HFF-Myc (cell line): ENCODE data around the gene SPRR2F.

Source experiments
- DNase-seq: peaks from one replicate; pipeline ENCODE4 v3.0.0-alpha.2; 2011; ENCODE audit warnings: low read depth; ENCODE audit errors: extremely low read depth
- H3K4me3 ChIP-seq: replicated peaks from 2 replicates; pipeline ENCODE4 v1.5.1; 2011; ENCODE audit warnings: low read depth, mild to moderate bottlenecking, control low read depth, low read length
- CTCF ChIP-seq: IDR thresholded peaks from 2 replicates; pipeline ENCODE4 v1.5.1; 2012; ENCODE audit warnings: mild to moderate bottlenecking, low read depth, low read length, control low read depth; ENCODE audit errors: missing control alignments

SPRR2F gene, protein sequence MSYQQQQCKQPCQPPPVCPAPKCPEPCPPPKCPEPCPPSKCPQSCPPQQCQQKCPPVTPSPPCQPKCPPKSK

GRCh38 chr1:153113416-153113815 is at the start of gene SPRR2F:
SPRR2F (minus strand) TSS chr1:153113516; CDS start chr1:153112733, 783 bp downstream.
- no peak within 1 kb of the TSS for H3K4me3 ChIP-seq
- no peak for TF ChIP-seq CTCF
- no peak for DNase-seq

GRCh38 chr1:153155541-153155940 is 42.2 kb upstream of the SPRR2F start:
- DNase-seq = no peak
- TF ChIP-seq CTCF = no peak
- no peak overlapping the region for H3K4me3 ChIP-seq

- no peak for DNase-seq
- no peak overlapping the region for H3K4me3 ChIP-seq
- no peak for TF ChIP-seq CTCF
Observed at GRCh38 chr1:153152481-153152880, 39.2 kb upstream of the SPRR2F start.

- no peak for DNase-seq
- TF ChIP-seq CTCF = no peak
- H3K4me3 ChIP-seq = no peak within 1 kb of the TSS
Observed at GRCh38 chr1:153150846-153151245, 37.5 kb upstream of the SPRR2F start, which contains the start of gene SPRR2G. SPRR2G (minus strand) TSS chr1:153150890; CDS start chr1:153150110, 780 bp downstream.

DNA sequence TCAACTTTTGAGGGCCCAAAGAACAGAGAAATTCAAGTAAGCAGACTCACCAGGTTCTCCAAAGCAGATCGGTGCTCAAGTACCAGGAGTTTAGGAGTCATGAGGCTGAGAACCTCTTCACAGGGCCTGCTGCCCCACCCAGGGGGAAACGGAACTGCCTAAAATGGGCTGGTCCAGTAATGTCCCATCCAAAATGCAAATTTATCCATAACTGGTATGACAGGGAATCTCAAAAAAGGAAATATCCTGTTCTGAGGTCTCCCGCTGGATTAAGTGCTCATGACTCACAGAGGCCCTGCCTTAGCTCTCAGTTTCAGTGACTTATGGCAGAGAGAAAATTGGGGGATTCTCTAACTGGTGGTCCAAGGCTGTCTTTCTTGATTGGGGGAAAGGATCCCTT is 28.1 kb upstream of the SPRR2F start:
- no peak overlapping the region for H3K4me3 ChIP-seq
- no peak for TF ChIP-seq CTCF
- no peak for DNase-seq

GRCh38 chr1:153140484-153140883 is 27.2 kb upstream of the SPRR2F start:
- DNase-seq = no peak
- H3K4me3 ChIP-seq = no peak overlapping the region
- no peak for TF ChIP-seq CTCF

- no peak for TF ChIP-seq CTCF
- no peak for DNase-seq
- no peak overlapping the region for H3K4me3 ChIP-seq
Observed at GRCh38 chr1:153133743-153134142, 20.4 kb upstream of the SPRR2F start.
